ENCODE measurements around the gene EVX2.
A peak's percentile ranks its signal among the peaks of the same experiment; 100 is the strongest.

GRCh38 chr2:176088048-176088936 lies 4.5 kb upstream of the EVX2 start:
- TF ChIP-seq, protein P1, sequence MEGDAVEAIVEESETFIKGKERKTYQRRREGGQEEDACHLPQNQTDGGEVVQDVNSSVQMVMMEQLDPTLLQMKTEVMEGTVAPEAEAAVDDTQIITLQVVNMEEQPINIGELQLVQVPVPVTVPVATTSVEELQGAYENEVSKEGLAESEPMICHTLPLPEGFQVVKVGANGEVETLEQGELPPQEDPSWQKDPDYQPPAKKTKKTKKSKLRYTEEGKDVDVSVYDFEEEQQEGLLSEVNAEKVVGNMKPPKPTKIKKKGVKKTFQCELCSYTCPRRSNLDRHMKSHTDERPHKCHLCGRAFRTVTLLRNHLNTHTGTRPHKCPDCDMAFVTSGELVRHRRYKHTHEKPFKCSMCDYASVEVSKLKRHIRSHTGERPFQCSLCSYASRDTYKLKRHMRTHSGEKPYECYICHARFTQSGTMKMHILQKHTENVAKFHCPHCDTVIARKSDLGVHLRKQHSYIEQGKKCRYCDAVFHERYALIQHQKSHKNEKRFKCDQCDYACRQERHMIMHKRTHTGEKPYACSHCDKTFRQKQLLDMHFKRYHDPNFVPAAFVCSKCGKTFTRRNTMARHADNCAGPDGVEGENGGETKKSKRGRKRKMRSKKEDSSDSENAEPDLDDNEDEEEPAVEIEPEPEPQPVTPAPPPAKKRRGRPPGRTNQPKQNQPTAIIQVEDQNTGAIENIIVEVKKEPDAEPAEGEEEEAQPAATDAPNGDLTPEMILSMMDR (IDR thresholded peaks at IDR 0.05; ENCODE audit: low read depth, low read length, poor library complexity, severe bottlenecking): peak; percentile 61
- TF ChIP-seq EZH2phosphoT487 (IDR thresholded peaks at IDR 0.05; ENCODE audit: borderline replicate concordance, low read length): no peak
